Osteoblast (primary cell): ENCODE measurements around the gene DPYSL4. TPM values are rescaled to one million over a fixed set of nuclear protein-coding genes. Genes with fewer than 3 reads are reported as not detected.

Source experiments
- DNase-seq: peaks from one replicate; pipeline ENCODE4 v3.0.0; 2011; ENCODE audit warnings: low spot score, mixed read lengths; ENCODE audit not compliant: insufficient read length; ENCODE audit errors: missing footprints
- H2AFZ ChIP-seq: 2 replicates; pipeline ENCODE4 v1.6.0; 2011; ENCODE audit warnings: mild to moderate bottlenecking, low read length
- H3K27ac ChIP-seq: 2 replicates; pipeline ENCODE4 v1.5.1; 2011; ENCODE audit warnings: mild to moderate bottlenecking, low read depth, low read length, moderate library complexity
- H3K27me3 ChIP-seq: 2 replicates; pipeline ENCODE4 v1.6.0; 2012; ENCODE audit warnings: mild to moderate bottlenecking, control low read depth, inconsistent platforms, low read length, moderate library complexity; ENCODE audit not compliant: insufficient read depth
- H3K36me3 ChIP-seq: 2 replicates; pipeline ENCODE4 v1.5.1; 2011; ENCODE audit warnings: mild to moderate bottlenecking, low read length, control low read depth, moderate library complexity; ENCODE audit not compliant: insufficient read depth
- H3K4me1 ChIP-seq: 2 replicates; pipeline ENCODE4 v1.5.1; 2011; ENCODE audit warnings: mild to moderate bottlenecking, low read length, control low read depth, moderate library complexity; ENCODE audit not compliant: insufficient read depth
- H3K4me2 ChIP-seq: 2 replicates; pipeline ENCODE4 v1.6.0; 2011; ENCODE audit warnings: mild to moderate bottlenecking, low read length; ENCODE audit not compliant: insufficient read depth
- H3K4me3 ChIP-seq: fragments of 200-600 bp; sonication (generic); 3 replicates; pipeline ENCODE4 v1.5.1; 2012; ENCODE audit warnings: mild to moderate bottlenecking, low read length, inconsistent platforms; ENCODE audit not compliant: insufficient read depth
- H3K79me2 ChIP-seq: 2 replicates; pipeline ENCODE4 v1.6.0; 2012; ENCODE audit warnings: mild to moderate bottlenecking, low read length, control low read depth, inconsistent platforms; ENCODE audit not compliant: insufficient read depth
- H3K9me3 ChIP-seq: 2 replicates; pipeline ENCODE4 v1.5.1; 2011; ENCODE audit warnings: low read depth, low read length, control low read depth
- H4K20me1 ChIP-seq: 2 replicates; pipeline ENCODE4 v1.6.0; 2012; ENCODE audit warnings: mild to moderate bottlenecking, low read length, control low read depth; ENCODE audit not compliant: insufficient read depth
- total RNA-seq: library from RNA; depleted of rRNA; stranded (reverse); fragments of >200 nt; gene quantifications from 2 replicates; pipeline ENCODE4 v1.2.3, GENCODE V29; 2012
- TF ChIP-seq, protein P1 (sequence below): IDR thresholded peaks from 2 replicates; pipeline ENCODE4 v1.5.1; 2011; ENCODE audit warnings: mild to moderate bottlenecking, low read depth, low read length, moderate library complexity; ENCODE audit errors: extremely low read depth

DPYSL4 gene
- total RNA-seq, 1 donor: 0.72 TPM

DNA sequence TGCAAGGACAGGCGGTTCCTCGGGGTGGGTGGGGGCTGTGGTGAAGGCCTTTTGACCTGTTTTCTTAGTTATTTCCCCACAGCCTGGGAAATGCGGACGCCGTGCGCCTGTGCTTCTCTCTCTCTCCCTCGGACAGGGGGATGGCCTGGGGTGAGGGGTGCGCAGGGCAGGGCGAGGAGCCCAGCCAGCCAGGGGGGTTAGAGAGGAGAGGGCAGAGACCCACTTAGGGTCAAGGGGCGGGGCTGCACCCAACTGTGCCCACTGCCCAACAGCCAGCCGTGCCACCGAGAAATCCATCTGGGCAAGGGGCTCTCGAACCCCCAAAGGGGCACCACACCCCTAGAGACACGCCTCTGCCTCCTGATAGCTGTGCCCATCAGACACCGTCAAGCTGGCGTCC lies 53.8 kb downstream of the DPYSL4 start:
- Histone ChIP-seq H2AFZ (no peak overlapping the region), H3K36me3 (no peaks in the 10 kb centered on the region), H3K79me2 (no peaks in the 10 kb centered on the region), H3K4me2 (no peak overlapping the region), H3K4me3 (no peak overlapping the region), H3K4me1 (no peaks in the 10 kb centered on the region), H4K20me1 (no peaks in the 10 kb centered on the region), H3K27ac (no peak overlapping the region), H3K27me3 (no peaks in the 10 kb centered on the region), H3K9me3 (no peaks in the 10 kb centered on the region)
- TF ChIP-seq, protein P1, sequence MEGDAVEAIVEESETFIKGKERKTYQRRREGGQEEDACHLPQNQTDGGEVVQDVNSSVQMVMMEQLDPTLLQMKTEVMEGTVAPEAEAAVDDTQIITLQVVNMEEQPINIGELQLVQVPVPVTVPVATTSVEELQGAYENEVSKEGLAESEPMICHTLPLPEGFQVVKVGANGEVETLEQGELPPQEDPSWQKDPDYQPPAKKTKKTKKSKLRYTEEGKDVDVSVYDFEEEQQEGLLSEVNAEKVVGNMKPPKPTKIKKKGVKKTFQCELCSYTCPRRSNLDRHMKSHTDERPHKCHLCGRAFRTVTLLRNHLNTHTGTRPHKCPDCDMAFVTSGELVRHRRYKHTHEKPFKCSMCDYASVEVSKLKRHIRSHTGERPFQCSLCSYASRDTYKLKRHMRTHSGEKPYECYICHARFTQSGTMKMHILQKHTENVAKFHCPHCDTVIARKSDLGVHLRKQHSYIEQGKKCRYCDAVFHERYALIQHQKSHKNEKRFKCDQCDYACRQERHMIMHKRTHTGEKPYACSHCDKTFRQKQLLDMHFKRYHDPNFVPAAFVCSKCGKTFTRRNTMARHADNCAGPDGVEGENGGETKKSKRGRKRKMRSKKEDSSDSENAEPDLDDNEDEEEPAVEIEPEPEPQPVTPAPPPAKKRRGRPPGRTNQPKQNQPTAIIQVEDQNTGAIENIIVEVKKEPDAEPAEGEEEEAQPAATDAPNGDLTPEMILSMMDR: no peak
- DNase-seq: no peak

DNA sequence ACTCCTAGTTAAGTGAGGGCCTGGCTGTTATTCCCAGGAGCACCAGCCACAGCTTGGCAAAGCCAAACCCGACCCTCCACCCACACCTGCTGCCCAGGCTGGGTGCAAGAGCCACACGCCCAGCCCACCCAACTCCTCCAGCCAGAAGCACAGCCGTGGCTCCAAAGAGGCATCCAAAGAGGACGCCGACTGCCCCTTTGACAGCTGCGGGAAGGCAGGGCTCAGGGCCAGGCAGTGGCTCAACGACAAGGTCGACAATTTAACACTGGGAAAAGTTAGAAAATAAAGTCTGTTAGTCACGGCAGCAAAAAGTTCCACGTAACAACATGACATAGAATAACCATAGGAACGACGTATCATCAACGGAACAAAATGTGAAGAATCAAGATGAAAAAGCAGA lies 54.3 kb downstream of the DPYSL4 start:
- DNase-seq: peak; percentile 89
- Histone ChIP-seq H3K36me3 (no peaks in the 10 kb centered on the region), H3K27me3 (no peaks in the 10 kb centered on the region), H3K9me3 (no peaks in the 10 kb centered on the region), H2AFZ (no peak overlapping the region), H3K79me2 (no peaks in the 10 kb centered on the region), H3K4me3 (no peak overlapping the region), H3K4me2 (no peak overlapping the region), H3K4me1 (no peaks in the 10 kb centered on the region), H3K27ac (no peak overlapping the region), H4K20me1 (no peaks in the 10 kb centered on the region)
- TF ChIP-seq, protein P1: no peak

DNA sequence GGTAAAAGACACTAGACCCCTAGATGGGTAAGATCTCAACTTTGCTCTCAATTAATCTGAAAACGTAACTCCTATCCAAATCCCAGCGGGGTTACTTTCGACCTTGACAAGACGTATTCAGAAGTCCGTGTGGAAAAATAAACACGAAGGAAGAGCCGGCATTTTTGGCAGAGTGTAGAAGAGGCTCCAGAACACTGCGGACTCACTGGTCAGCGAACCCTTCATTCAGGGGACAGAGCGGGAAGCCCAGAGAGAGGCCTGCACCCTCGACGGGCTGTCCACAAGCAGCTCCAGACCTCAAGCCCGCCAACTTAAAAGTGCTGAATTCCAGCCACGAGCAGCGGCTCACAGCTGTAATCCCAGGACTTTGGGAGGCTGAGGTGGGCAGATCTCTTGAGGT lies 54.7 kb downstream of the DPYSL4 start:
- Histone ChIP-seq H3K36me3 (no peaks in the 10 kb centered on the region), H3K27me3 (no peaks in the 10 kb centered on the region), H3K9me3 (no peaks in the 10 kb centered on the region), H3K4me1 (no peaks in the 10 kb centered on the region), H3K27ac (no peak overlapping the region), H3K4me2 (no peak overlapping the region), H4K20me1 (no peaks in the 10 kb centered on the region), H3K79me2 (no peaks in the 10 kb centered on the region), H3K4me3 (no peak overlapping the region), H2AFZ (no peak overlapping the region)
- no peak for DNase-seq
- TF ChIP-seq, protein P1: no peak

DNA sequence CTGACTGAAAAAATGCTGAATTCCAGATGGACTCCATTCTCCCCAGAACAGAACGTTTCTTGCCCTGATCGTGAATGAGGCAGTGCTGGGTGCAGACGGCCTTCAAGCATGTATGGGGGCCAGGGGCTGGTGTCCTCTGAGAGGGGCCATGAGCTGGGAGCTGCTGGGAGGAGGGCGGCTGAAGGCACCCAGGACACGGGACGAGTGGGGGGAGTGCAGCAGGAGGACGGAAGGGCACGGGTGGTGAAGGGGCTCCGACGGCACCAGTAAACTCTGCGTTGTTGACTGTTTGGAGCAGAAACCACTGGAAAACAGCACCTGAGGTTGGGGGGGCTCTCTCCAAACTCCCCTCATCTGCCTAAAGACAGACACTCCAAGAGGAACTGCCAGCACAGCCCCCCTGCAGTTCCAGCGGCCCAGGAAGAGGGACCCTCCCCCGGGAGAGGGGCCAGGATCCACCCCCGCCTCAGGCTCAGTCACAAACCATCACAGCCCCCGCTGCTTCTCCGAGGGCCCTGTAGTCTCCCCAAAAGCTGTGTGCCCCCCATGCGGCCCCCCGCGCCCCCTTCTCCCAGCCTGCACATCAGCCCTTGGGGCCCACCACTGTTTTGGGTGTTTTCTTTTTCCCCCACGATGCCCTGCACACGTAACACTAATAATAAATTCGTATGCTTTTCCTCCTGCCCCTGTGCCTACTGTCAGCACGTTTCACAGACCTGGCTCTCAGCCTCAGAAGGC lies 55.5 kb downstream of the DPYSL4 start:
- no peak for DNase-seq
- no peaks in the 10 kb centered on the region for H3K4me1 ChIP-seq
- H3K36me3 ChIP-seq: no peaks in the 10 kb centered on the region
- no peaks in the 10 kb centered on the region for H4K20me1 ChIP-seq
- no peaks in the 10 kb centered on the region for H3K9me3 ChIP-seq
- H3K4me3 ChIP-seq: no peak overlapping the region
- no peaks in the 10 kb centered on the region for H3K79me2 ChIP-seq
- H3K27ac ChIP-seq: no peak overlapping the region
- H2AFZ ChIP-seq: no peak overlapping the region
- H3K27me3 ChIP-seq: no peaks in the 10 kb centered on the region
- no peak overlapping the region for H3K4me2 ChIP-seq
- TF ChIP-seq, protein P1: no peak
